A549 (cell line): ENCODE results near the gene PTBP1. TPM values are rescaled to one million over a fixed set of nuclear protein-coding genes. Genes with fewer than 3 reads are reported as not detected.

Experiments
- ATAC-seq, 2 experiments: fragments of 200-7000 bp in 1 of 2; fragments of >200 bp in 1 of 2; cut with Nextera tagmentation in 1 of 2; cut with Tn5 transposase in 1 of 2; 3 replicates each; pipeline versions ENCODE4 v1.8.0 to v1.9.1; 2018 to 2020; ENCODE audit warnings: mild to moderate bottlenecking in 1 of 2, moderate library complexity in 1 of 2
- CTCF ChIA-PET: fragments of 300-600 bp; sonication (Branson Sonifier 250); formaldehyde crosslinking; extraction: SDS; loops from one replicate; lab custom pipeline; 2021; ENCODE audit warnings: antibody characterized with exemption, inconsistent platforms; lab: Yijun Ruan, JAX
- POLR2A ChIA-PET: fragments of 350-600 bp; formaldehyde crosslinking; extraction: SDS; loops from one replicate; lab custom pipeline; 2021; ENCODE audit warnings: antibody characterized with exemption, inconsistent platforms; lab: Yijun Ruan, JAX
- DNase-seq, 2 experiments: peaks; one replicate each; pipeline versions ENCODE4 v3.0.0 to v3.0.0-alpha.2; 2011 to 2016; ENCODE audit warnings: low read depth in 1 of 2, low spot score in 1 of 2
- FAIRE-seq: peaks from 2 replicates; lab custom pipeline; 2011; peaks lifted over from hg19 to GRCh38; lab: Jason Lieb, UNC
- H3K27ac ChIP-seq, 2 experiments: fragments of >200 bp; sonication (Bioruptor Twin); formaldehyde crosslinking; 3 replicates each; pipeline ENCODE4 v1.5.1; 2016 to 2017
- H3K4me1 ChIP-seq: fragments of >200 bp; sonication (Bioruptor Twin); formaldehyde crosslinking; 3 replicates; pipeline ENCODE4 v1.6.1; 2016
- H3K4me2 ChIP-seq: fragments of >200 bp; sonication (Bioruptor Twin); formaldehyde crosslinking; 3 replicates; pipeline ENCODE4 v1.6.1; 2016
- H3K4me3 ChIP-seq: fragments of >200 bp; sonication (Bioruptor Twin); formaldehyde crosslinking; 3 replicates; pipeline ENCODE4 v1.5.1; 2016
- H3K9me3 ChIP-seq: fragments of >200 bp; sonication (Bioruptor Twin); formaldehyde crosslinking; 3 replicates; pipeline ENCODE4 v1.6.1; 2016
- CBX2 ChIP-seq: fragments of 200-600 bp; sonication (generic); IDR thresholded peaks from 2 replicates; pipeline ENCODE4 v1.6.1; 2016; ENCODE audit warnings: low read depth, mild to moderate bottlenecking, borderline replicate concordance
- CEBPB ChIP-seq, 2 experiments: fragments of >200 bp in 1 of 2; sonication (Bioruptor Twin) in 1 of 2; formaldehyde crosslinking in 1 of 2; IDR thresholded peaks; 2 replicates each; pipeline ENCODE4 v1.6.1; 2012 to 2016
- CHD4 ChIP-seq: fragments of 200-600 bp; sonication (generic); IDR thresholded peaks from 2 replicates; pipeline ENCODE4 v1.6.1; 2016; ENCODE audit warnings: antibody characterized with exemption, mild to moderate bottlenecking, borderline replicate concordance
- EHF ChIP-seq: fragments of 250-450 bp; sonication (Bioruptor Pico); IDR thresholded peaks from 2 replicates; pipeline ENCODE4 v1.5.0; 2020; ENCODE audit warnings: mild to moderate bottlenecking
- HES2 ChIP-seq: fragments of >200 bp; sonication (Bioruptor Twin); formaldehyde crosslinking; IDR thresholded peaks from 2 replicates; pipeline ENCODE4 v1.6.1; 2016
- HOXA7 ChIP-seq: fragments of 250-450 bp; sonication (Bioruptor Pico); IDR thresholded peaks from 2 replicates; pipeline ENCODE4 v1.5.0; 2020; ENCODE audit warnings: mild to moderate bottlenecking, moderate library complexity
- JUN ChIP-seq, 2 experiments: fragments of >200 bp; sonication (Bioruptor Twin); formaldehyde crosslinking; IDR thresholded peaks; 2 replicates in 1 of 2; 3 replicates in 1 of 2; pipeline ENCODE4 v1.6.1; 2016 to 2017
- JUNB ChIP-seq: fragments of >200 bp; sonication (Bioruptor Twin); formaldehyde crosslinking; IDR thresholded peaks from 2 replicates; pipeline ENCODE4 v1.6.1; 2016
- MAFK ChIP-seq: fragments of 450-650 bp; IDR thresholded peaks from 2 replicates; pipeline ENCODE4 v1.6.1; 2014; ENCODE audit not compliant: partially characterized antibody
- MAX ChIP-seq: IDR thresholded peaks from 2 replicates; pipeline ENCODE4 v1.6.1; 2012
- MYC ChIP-seq: IDR thresholded peaks from 2 replicates; pipeline ENCODE4 v1.6.1; 2012; ENCODE audit warnings: mild to moderate bottlenecking, inconsistent platforms, low read length, improper control_type of control experiment, borderline replicate concordance
- NPAS2 ChIP-seq: fragments of 250-450 bp; sonication (Bioruptor Pico); IDR thresholded peaks from 2 replicates; pipeline ENCODE4 v1.8.0; 2022; ENCODE audit warnings: mild to moderate bottlenecking, moderate library complexity, borderline replicate concordance
- RCOR1 ChIP-seq: fragments of 150-350 bp; IDR thresholded peaks from 2 replicates; pipeline ENCODE4 v1.6.1; 2014; ENCODE audit warnings: antibody characterized with exemption, low read length, low read depth
- RFX5 ChIP-seq: fragments of 450-650 bp; IDR thresholded peaks from 2 replicates; pipeline ENCODE4 v1.7.1; 2014; ENCODE audit warnings: antibody characterized with exemption, mild to moderate bottlenecking, moderate library complexity
- SREBF2 ChIP-seq: fragments of 450-650 bp; IDR thresholded peaks from 2 replicates; pipeline ENCODE4 v1.6.1; 2014; ENCODE audit warnings: mild to moderate bottlenecking, moderate library complexity
- TFCP2L1 ChIP-seq: fragments of 250-450 bp; sonication (Bioruptor Pico); IDR thresholded peaks from 2 replicates; pipeline ENCODE4 v1.5.0; 2021; ENCODE audit warnings: mild to moderate bottlenecking
- TP53 ChIP-seq: fragments of 250-450 bp; sonication (Bioruptor Pico); IDR thresholded peaks from 2 replicates; pipeline ENCODE4 v1.5.0; 2021; ENCODE audit warnings: mild to moderate bottlenecking, moderate library complexity
- WGBS: methylation state at CpG from one replicate; pipeline ENCODE4 v1.1.6; 2017; ENCODE audit errors: missing lambda C conversion rate; 5-methylcytosine and 5-hydroxymethylcytosine counted together
- polyA plus RNA-seq, 4 experiments: library from polyadenylated mRNA; depleted of rRNA in 3 of 4; stranded (reverse); fragments of >200 nt; fragmentation: RNase III in 1 of 4; extraction: RNeasy Plus Mini Kit Qiagen cat#74134 plus additional on column Dnase treatment in 1 of 4; gene quantifications; 2 replicates in 3 of 4; 3 replicates in 1 of 4; pipeline ENCODE4 v1.2.3, GENCODE V29; 2011 to 2017
- TF ChIP-seq, protein P1 (sequence below): fragments of 250-450 bp; sonication (Bioruptor Pico); IDR thresholded peaks from 2 replicates; pipeline ENCODE4 v1.5.0; 2020; ENCODE audit warnings: low read depth, mild to moderate bottlenecking, moderate library complexity
- TF ChIP-seq, protein P2 (sequence below): IDR thresholded peaks from 2 replicates; pipeline ENCODE4 v1.6.1; 2012; ENCODE audit warnings: low read depth, borderline replicate concordance
- TF ChIP-seq, protein P3 (sequence below): fragments of >200 bp; sonication (Bioruptor Twin); formaldehyde crosslinking; IDR thresholded peaks from 3 replicates; pipeline ENCODE4 v1.6.1; 2016

Gene PTBP1
- polyA plus RNA-seq, 2 of the 4 experiments (the other 2 are of a cell fraction): 144 to 264 TPM

DNA sequence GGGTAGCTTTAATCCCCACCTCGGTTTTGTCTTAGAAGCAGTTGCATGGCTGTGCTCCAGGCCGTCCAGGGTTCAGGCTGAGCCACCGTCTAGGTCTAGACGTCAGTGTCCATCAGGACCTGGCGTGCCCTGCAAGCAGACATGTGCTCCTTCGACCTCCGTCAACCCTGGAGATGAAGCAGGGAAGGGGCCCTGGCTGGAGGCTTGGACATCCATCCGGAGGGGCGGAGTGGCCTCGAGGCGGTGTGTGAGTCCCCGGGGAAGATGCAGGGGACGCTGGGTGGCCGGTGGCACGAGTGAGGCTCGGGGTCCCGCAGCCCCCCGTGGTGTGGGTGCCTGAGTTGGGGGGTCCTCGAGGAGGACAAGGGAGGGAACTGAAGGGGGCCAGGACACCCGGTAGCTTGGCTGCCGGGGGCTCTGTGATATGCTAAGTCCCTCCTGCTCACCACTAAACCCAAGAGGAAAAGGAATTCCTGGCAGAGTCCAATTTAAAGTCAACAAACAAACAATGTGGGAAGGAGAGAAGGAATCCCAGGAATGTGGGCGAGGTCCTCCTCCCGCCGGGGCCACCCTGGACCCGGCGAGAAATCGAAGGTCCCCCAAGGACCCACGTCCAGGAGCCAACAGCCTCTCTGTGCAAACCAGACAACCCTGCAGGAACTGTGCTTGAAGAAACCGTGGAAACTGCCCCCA lies 14.9 kb upstream of the PTBP1 start (continued):
- TF ChIP-seq, protein P1, sequence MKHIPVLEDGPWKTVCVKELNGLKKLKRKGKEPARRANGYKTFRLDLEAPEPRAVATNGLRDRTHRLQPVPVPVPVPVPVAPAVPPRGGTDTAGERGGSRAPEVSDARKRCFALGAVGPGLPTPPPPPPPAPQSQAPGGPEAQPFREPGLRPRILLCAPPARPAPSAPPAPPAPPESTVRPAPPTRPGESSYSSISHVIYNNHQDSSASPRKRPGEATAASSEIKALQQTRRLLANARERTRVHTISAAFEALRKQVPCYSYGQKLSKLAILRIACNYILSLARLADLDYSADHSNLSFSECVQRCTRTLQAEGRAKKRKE (CRISPR knock-in tag): no peak
- peak; percentile 67 to 77; a peak in 3 of 5 replicates for TF ChIP-seq JUN (IDR thresholded peaks at IDR 0.05)
- TF ChIP-seq MYC: peak; percentile 1; the same call in 1 of the 2 replicates
- peak; percentile 73; the same call in 1 of the 2 replicates for TF ChIP-seq TP53 (CRISPR knock-in tag)
- TF ChIP-seq HES2: no peak
- TF ChIP-seq SREBF2: no peak
- no peak for TF ChIP-seq HOXA7 (CRISPR knock-in tag)

GRCh38 chr19:782878-783668 lies 14.2 kb upstream of the PTBP1 start:
- no peaks in the 10 kb centered on the region for H3K9me3 ChIP-seq
- H3K4me1 ChIP-seq: peaks cover 30% of the 10 kb centered on the region
- ATAC-seq (peak in 1 of 2 experiments; percentile 34; a peak in 3 of 6 replicates), FAIRE-seq (no peak), DNase-seq (peak; percentile 0 to 75)
- POLR2A ChIA-PET: interaction anchor here (0.6 to 2.0 kb wide), 3 partner anchors 17 to 30 kb away, joined by 3 to 16 read pairs (median 9); no protein-coding TSS in a partner anchor
- TF ChIP-seq CHD4 (no peak), EHF (CRISPR knock-in tag) (no peak), RFX5 (0 out of 2 replicates have a peak, but pooled peaks have one; percentile 18), JUN (IDR thresholded peaks at IDR 0.05) (peak; percentile 0 to 65; a peak in 4 of 5 replicates), RCOR1 (no peak), CBX2 (no peak), TFCP2L1 (no peak), JUNB (no peak), CEBPB (IDR thresholded peaks at IDR 0.05) (peak in 1 of 2 experiments; percentile 56; a peak in 1 of 4 replicates), NPAS2 (CRISPR knock-in tag) (no peak), HOXA7 (CRISPR knock-in tag) (no peak), MAX (peak; percentile 25; the same call in 1 of the 2 replicates), MAFK (no peak)
- TF ChIP-seq, protein P1 (CRISPR knock-in tag): 0 out of 2 replicates have a peak, but pooled peaks have one; percentile 13
- TF ChIP-seq, protein P2, sequence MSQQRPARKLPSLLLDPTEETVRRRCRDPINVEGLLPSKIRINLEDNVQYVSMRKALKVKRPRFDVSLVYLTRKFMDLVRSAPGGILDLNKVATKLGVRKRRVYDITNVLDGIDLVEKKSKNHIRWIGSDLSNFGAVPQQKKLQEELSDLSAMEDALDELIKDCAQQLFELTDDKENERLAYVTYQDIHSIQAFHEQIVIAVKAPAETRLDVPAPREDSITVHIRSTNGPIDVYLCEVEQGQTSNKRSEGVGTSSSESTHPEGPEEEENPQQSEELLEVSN: no peak; the same call in 1 of the 2 replicates
- TF ChIP-seq, protein P3, sequence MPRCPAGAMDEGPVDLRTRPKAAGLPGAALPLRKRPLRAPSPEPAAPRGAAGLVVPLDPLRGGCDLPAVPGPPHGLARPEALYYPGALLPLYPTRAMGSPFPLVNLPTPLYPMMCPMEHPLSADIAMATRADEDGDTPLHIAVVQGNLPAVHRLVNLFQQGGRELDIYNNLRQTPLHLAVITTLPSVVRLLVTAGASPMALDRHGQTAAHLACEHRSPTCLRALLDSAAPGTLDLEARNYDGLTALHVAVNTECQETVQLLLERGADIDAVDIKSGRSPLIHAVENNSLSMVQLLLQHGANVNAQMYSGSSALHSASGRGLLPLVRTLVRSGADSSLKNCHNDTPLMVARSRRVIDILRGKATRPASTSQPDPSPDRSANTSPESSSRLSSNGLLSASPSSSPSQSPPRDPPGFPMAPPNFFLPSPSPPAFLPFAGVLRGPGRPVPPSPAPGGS: no peak; the same call in 2 of the 3 replicates
- WGBS: 1% methylated on average over 30 of the region's 30 CpGs
- peak overlapping the region; percentile 58 for H3K4me3 ChIP-seq
- CTCF ChIA-PET: interaction anchor here (1.8 to 2.1 kb wide), 2 partner anchors 8 to 12 kb away, joined by 3 to 7 read pairs; no protein-coding TSS in a partner anchor
- H3K4me2 ChIP-seq: peak overlapping the region; percentile 74
- H3K27ac ChIP-seq: peak overlapping the region; percentile 98 to 100
